BE2C (cell line): ENCODE results near the gene ANKRD28.

ENCODE experiments used
- DNase-seq: peaks from one replicate; pipeline ENCODE4 v3.0.0-alpha.2; 2020
- H3K27me3 ChIP-seq: fragments of 250-450 bp; sonication (Bioruptor Pico); 2 replicates; pipeline ENCODE4 v1.5.1; 2020; ENCODE audit warnings: mild to moderate bottlenecking
- H3K36me3 ChIP-seq: fragments of 250-450 bp; sonication (Bioruptor Pico); 2 replicates; pipeline ENCODE4 v1.5.1; 2020; ENCODE audit warnings: mild to moderate bottlenecking
- H3K4me1 ChIP-seq: fragments of 250-450 bp; sonication (Bioruptor Pico); 2 replicates; pipeline ENCODE4 v1.5.1; 2020
- H3K4me3 ChIP-seq: 2 replicates; pipeline ENCODE4 v1.5.1; 2011; ENCODE audit warnings: low read depth, low read length
- H3K9me3 ChIP-seq: fragments of 250-450 bp; sonication (Bioruptor Pico); 2 replicates; pipeline ENCODE4 v1.5.1; 2020
- TF ChIP-seq, protein P1 (sequence below): IDR thresholded peaks from 2 replicates; pipeline ENCODE4 v1.5.1; 2012; ENCODE audit warnings: mild to moderate bottlenecking, low read depth, low read length

The ANKRD28 gene

GRCh38 chr3:15771444-15771843, 26.3 kb downstream of the ANKRD28 start:
- H3K36me3 ChIP-seq = no peaks in the 10 kb centered on the region
- no peak for DNase-seq
- no peak overlapping the region for H3K4me3 ChIP-seq
- H3K9me3 ChIP-seq = no peaks in the 10 kb centered on the region
- TF ChIP-seq, protein P1, sequence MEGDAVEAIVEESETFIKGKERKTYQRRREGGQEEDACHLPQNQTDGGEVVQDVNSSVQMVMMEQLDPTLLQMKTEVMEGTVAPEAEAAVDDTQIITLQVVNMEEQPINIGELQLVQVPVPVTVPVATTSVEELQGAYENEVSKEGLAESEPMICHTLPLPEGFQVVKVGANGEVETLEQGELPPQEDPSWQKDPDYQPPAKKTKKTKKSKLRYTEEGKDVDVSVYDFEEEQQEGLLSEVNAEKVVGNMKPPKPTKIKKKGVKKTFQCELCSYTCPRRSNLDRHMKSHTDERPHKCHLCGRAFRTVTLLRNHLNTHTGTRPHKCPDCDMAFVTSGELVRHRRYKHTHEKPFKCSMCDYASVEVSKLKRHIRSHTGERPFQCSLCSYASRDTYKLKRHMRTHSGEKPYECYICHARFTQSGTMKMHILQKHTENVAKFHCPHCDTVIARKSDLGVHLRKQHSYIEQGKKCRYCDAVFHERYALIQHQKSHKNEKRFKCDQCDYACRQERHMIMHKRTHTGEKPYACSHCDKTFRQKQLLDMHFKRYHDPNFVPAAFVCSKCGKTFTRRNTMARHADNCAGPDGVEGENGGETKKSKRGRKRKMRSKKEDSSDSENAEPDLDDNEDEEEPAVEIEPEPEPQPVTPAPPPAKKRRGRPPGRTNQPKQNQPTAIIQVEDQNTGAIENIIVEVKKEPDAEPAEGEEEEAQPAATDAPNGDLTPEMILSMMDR = no peak
- no peaks in the 10 kb centered on the region for H3K4me1 ChIP-seq
- H3K27me3 ChIP-seq = no peaks in the 10 kb centered on the region

DNA sequence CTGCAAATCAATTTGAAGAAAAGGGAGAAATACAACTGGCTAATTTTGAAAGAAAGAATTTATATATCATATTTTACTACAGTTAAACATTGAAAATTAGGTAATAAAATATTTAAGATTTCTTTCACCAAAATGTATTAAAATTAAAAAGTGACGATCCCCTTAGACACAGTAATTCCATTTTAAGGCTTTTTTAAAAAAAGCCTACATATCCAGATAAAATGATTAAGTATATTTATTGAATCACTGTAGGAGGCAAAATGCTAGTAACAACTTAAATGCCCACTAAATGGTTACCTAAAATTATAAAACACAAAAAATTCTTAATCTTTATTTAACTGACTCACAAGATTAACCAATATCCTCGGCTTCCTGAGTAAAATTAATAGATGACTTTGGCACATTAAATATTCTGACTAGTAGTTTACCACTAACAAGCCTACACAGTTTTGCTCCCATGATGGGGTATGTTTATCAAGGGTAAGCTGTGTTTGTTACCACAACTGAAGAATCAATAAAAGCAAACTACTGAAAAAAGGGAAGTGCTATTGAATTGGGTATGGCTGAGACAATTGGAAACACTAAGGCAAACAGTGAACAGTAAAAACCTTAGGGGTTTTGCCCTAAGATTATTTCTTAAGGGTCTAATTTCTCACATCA, 28.4 kb downstream of the ANKRD28 start:
- no peak for DNase-seq
- TF ChIP-seq, protein P1 = no peak
- H3K36me3 ChIP-seq = no peaks in the 10 kb centered on the region
- no peaks in the 10 kb centered on the region for H3K9me3 ChIP-seq
- no peaks in the 10 kb centered on the region for H3K27me3 ChIP-seq
- H3K4me3 ChIP-seq = no peak overlapping the region
- H3K4me1 ChIP-seq = no peaks in the 10 kb centered on the region

DNA sequence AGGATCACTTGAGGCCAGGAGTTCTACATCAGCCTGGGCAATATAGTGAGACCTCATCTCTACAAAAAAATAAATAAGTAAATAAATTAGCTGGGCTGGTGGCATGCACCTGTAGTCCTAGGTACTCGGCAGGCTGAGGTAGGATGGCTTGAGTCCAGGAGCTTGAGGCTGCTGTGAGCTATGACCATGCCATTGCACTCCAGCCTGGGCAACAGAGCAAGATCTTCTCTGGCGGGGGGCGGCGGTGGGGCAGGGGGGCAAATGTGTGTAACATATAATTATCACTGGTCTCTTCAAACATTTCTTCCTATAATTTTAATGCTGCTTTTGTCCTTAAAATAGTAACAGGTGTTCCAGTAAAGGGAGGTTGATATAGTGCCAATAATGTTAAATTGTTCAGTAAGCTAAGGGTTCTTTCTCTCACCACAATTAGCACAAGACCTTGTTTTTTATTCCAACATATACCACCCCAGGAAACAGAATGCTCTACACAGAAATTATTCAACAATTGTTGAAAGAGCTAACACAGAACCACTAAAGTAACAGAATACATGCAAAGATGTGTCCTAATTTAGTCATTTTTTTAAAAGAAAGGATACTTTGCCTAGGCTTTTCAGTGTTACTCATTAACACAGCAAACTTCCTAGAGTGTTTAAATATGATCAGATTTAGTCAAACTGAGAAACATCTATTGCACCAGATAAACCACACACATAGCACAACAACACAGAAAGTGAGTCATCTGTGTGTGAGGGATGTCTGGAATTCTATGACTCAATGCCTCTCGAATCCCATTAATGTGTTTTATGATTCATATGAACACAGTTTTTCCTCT, 29.1 kb downstream of the ANKRD28 start:
- no peaks in the 10 kb centered on the region for H3K36me3 ChIP-seq
- no peak for DNase-seq
- TF ChIP-seq, protein P1 = no peak
- H3K27me3 ChIP-seq = no peaks in the 10 kb centered on the region
- no peak overlapping the region for H3K4me3 ChIP-seq
- no peaks in the 10 kb centered on the region for H3K9me3 ChIP-seq
- no peaks in the 10 kb centered on the region for H3K4me1 ChIP-seq

- Histone ChIP-seq H3K27me3 (no peaks in the 10 kb centered on the region), H3K4me3 (no peak overlapping the region), H3K36me3 (no peaks in the 10 kb centered on the region), H3K9me3 (no peaks in the 10 kb centered on the region), H3K4me1 (no peaks in the 10 kb centered on the region)
- TF ChIP-seq, protein P1 = no peak
- DNase-seq = no peak
Observed at GRCh38 chr3:15766406-15766805, 31.4 kb downstream of the ANKRD28 start.

GRCh38 chr3:15758295-15758694, 39.5 kb downstream of the ANKRD28 start:
- Histone ChIP-seq H3K36me3 (no peaks in the 10 kb centered on the region), H3K4me3 (no peak overlapping the region), H3K9me3 (no peaks in the 10 kb centered on the region), H3K4me1 (no peaks in the 10 kb centered on the region), H3K27me3 (no peaks in the 10 kb centered on the region)
- DNase-seq = no peak
- TF ChIP-seq, protein P1 = no peak

GRCh38 chr3:15757824-15758223, 40.0 kb downstream of the ANKRD28 start:
- no peaks in the 10 kb centered on the region for H3K36me3 ChIP-seq

More at GRCh38 chr3:15757824-15758223, 40.0 kb downstream of the ANKRD28 start:
- Histone ChIP-seq H3K9me3 (no peaks in the 10 kb centered on the region), H3K4me3 (no peak overlapping the region), H3K27me3 (no peaks in the 10 kb centered on the region), H3K4me1 (no peaks in the 10 kb centered on the region)
- DNase-seq = no peak
- TF ChIP-seq, protein P1 = no peak
